K562 (cell line): ENCODE measurements around the gene CDYL. TPM values are rescaled to one million over a fixed set of nuclear protein-coding genes. Genes with fewer than 3 reads are reported as not detected.

ENCODE experiments used
- BRD9 ChIP-seq: fragments of 450-650 bp; IDR thresholded peaks from 2 replicates; pipeline ENCODE4 v1.6.1; 2018; ENCODE audit warnings: low read depth; ENCODE audit not compliant: partially characterized antibody
- CBFB ChIP-seq: sonication (generic); formaldehyde crosslinking; IDR thresholded peaks from 2 replicates; pipeline ENCODE4 v1.4.0; 2020; ENCODE audit warnings: mild to moderate bottlenecking, missing genetic modification reagents
- DDX20 ChIP-seq: fragments of 450-650 bp; IDR thresholded peaks from 2 replicates; pipeline ENCODE4 v1.6.1; 2016; ENCODE audit warnings: missing genetic modification characterization, low read depth, mild to moderate bottlenecking, missing compliant biosample characterization, moderate library complexity
- MAFG ChIP-seq: fragments of 450-650 bp; conservative IDR thresholded peaks from 2 replicates; pipeline ENCODE4 v1.6.1; 2016; ENCODE audit warnings: missing genetic modification characterization, missing compliant biosample characterization
- NR2C2 ChIP-seq, 2 experiments: fragments of 200-800 bp in 1 of 2; sonication (Bioruptor generic) in 1 of 2; sonication (generic) in 1 of 2; formaldehyde crosslinking in 1 of 2; IDR thresholded peaks; 2 replicates each; pipeline versions ENCODE4 v1.6.1 to v1.8.0; 2016 to 2022; ENCODE audit warnings: mild to moderate bottlenecking in 1 of 2, missing compliant biosample characterization in 1 of 2, missing genetic modification characterization in 1 of 2, missing genetic modification reagents in 1 of 2
- NUFIP1 ChIP-seq: fragments of 450-650 bp; IDR thresholded peaks from 2 replicates; pipeline ENCODE4 v1.6.1; 2018; ENCODE audit not compliant: partially characterized antibody
- PCBP1 ChIP-seq: fragments of 200-400 bp; formaldehyde crosslinking; IDR thresholded peaks from 2 replicates; pipeline ENCODE4 v1.6.1; 2018; ENCODE audit warnings: mild to moderate bottlenecking, low read depth, low read length; ENCODE audit not compliant: poor library complexity, severe bottlenecking
- PURB ChIP-seq: sonication (generic); formaldehyde crosslinking; IDR thresholded peaks from 2 replicates; pipeline ENCODE4 v1.9.0; 2021; ENCODE audit warnings: low read depth, mild to moderate bottlenecking, missing genetic modification reagents
- STAT5A ChIP-seq: IDR thresholded peaks from 2 replicates; pipeline ENCODE4 v1.6.1; 2012; ENCODE audit warnings: low read length, inconsistent platforms, borderline replicate concordance
- THAP7 ChIP-seq: fragments of 250-450 bp; sonication (Bioruptor Pico); IDR thresholded peaks from 2 replicates; pipeline ENCODE4 v1.5.0; 2021
- ZNF121 ChIP-seq: sonication (generic); formaldehyde crosslinking; conservative IDR thresholded peaks from 2 replicates; pipeline ENCODE4 v1.8.0; 2022; ENCODE audit warnings: missing genetic modification reagents
- ZNF146 ChIP-seq: IDR thresholded peaks from one replicate; pipeline ENCODE4 v1.6.1; 2018; ENCODE audit warnings: missing compliant biosample characterization; ENCODE audit not compliant: unreplicated experiment
- polyA plus RNA-seq, 8 experiments: library from polyadenylated mRNA; depleted of rRNA in 4 of 8; stranded (reverse) in 5 of 8; unstranded in 3 of 8; fragments of >200 nt; fragmentation: Nextera tagmentation in 2 of 8; fragmentation: Illumina TruSeq in 1 of 8; extraction: Ambion mirVana in 2 of 8; extraction: Trizol in 1 of 8; gene quantifications; 2 replicates each; pipeline versions ENCODE4 v1.2.1 to v1.2.3, GENCODE V29; 2011 to 2014; ENCODE audit warnings: inconsistent platforms in 1 of 8, missing spikeins in 1 of 8
- total RNA-seq, 7 experiments: library from RNA; depleted of rRNA in 6 of 7; stranded (reverse); fragments of >200 nt in 6 of 7; fragmentation: Illumina TruSeq in 2 of 7; extraction: Trizol in 2 of 7; gene quantifications; 2 replicates each; pipeline versions ENCODE4 v1.2.1 to v1.2.3, GENCODE V29; 2011 to 2021; ENCODE audit warnings: low replicate concordance in 1 of 7
- TF ChIP-seq, protein P1 (sequence below): fragments of 250-450 bp; sonication (Bioruptor Pico); IDR thresholded peaks from 2 replicates; pipeline ENCODE4 v1.5.0; 2021; ENCODE audit warnings: mild to moderate bottlenecking, borderline replicate concordance
- TF ChIP-seq, protein P2 (sequence below): fragments of 450-650 bp; formaldehyde crosslinking; IDR thresholded peaks from 2 replicates; pipeline ENCODE4 v1.4.0; 2020; ENCODE audit warnings: mild to moderate bottlenecking, moderate library complexity
- TF ChIP-seq, protein P3 (sequence below): fragments of 200-800 bp; sonication (Bioruptor generic); IDR thresholded peaks from 2 replicates; pipeline ENCODE4 v1.6.1; 2017; ENCODE audit warnings: missing genetic modification characterization, missing compliant biosample characterization
- TF ChIP-seq, protein P4 (sequence below), 3 experiments: fragments of 200-800 bp in 1 of 3; fragments of 250-450 bp in 1 of 3; fragments of 450-650 bp in 1 of 3; sonication (Bioruptor Pico) in 1 of 3; sonication (Bioruptor generic) in 1 of 3; formaldehyde crosslinking in 1 of 3; IDR thresholded peaks; 2 replicates each; pipeline versions ENCODE4 v1.6.1 to v1.8.0; 2016 to 2022; ENCODE audit warnings: mild to moderate bottlenecking in 2 of 3, missing genetic modification characterization in 2 of 3, missing compliant biosample characterization in 1 of 3, moderate library complexity in 1 of 3

The CDYL gene
- total and polyA plus RNA-seq, 9 of the 15 experiments (the other 6 are each of a cell fraction or from before 2014, with no cell fraction given), result 8.1 to 45.8 (median 40.8) TPM

DNA sequence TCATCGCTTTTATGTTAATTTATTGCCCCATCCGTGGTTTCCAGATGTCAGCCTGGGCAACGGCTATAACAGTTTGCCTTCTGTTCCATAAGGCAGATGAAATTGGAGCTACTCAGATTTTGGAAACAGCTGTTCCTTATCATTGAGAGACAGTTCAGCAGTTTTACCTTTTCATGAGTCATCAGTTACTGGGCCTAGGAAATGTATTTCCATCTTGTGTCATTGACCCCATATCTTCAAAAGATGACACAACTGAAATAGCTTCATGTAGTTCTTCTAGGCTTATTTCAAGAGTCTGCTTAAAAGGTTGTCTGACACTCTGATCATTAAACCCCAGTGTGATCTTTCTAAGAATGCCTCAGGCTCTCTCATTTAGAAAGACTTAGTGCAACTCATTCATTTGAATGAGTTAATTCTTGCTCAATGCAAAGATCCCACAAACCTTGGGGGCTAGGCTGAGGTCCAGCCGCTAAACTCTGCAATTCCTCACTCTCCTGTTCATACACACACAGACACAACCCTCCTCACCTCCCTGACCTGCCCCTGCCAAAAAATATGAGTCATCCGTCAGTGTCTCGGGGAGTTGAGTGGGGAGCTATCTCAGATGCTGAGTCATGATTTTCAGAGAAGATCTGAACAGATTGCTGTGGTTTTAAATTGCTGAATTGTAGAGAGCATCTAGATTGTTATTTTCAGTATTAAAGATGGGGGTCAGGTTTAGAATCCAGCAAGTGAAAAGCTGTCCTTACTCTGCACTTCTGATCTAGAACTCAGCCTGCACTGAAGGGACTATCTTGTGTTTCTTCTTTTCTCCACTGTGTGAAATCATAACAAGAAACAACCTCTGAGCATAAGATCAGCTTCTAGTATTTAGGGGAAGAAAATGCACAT is 165.8 kb downstream of the CDYL start (continued):
- TF ChIP-seq PCBP1 (no peak), MAFG (tag) (peak; percentile 100), CBFB (CRISPR knock-in tag) (no peak), BRD9 (no peak), DDX20 (no peak), ZNF121 (CRISPR knock-in tag) (no peak), ZNF146 (CRISPR knock-in tag) (no peak), STAT5A (peak; percentile 89), NR2C2 (CRISPR knock-in tag; IDR thresholded peaks at IDR 0.05) (no peak), NR2C2 (tag; IDR thresholded peaks at IDR 0.05) (peak; percentile 72), THAP7 (CRISPR knock-in tag) (no peak), PURB (no peak), NUFIP1 (no peak)
- TF ChIP-seq, protein P1, sequence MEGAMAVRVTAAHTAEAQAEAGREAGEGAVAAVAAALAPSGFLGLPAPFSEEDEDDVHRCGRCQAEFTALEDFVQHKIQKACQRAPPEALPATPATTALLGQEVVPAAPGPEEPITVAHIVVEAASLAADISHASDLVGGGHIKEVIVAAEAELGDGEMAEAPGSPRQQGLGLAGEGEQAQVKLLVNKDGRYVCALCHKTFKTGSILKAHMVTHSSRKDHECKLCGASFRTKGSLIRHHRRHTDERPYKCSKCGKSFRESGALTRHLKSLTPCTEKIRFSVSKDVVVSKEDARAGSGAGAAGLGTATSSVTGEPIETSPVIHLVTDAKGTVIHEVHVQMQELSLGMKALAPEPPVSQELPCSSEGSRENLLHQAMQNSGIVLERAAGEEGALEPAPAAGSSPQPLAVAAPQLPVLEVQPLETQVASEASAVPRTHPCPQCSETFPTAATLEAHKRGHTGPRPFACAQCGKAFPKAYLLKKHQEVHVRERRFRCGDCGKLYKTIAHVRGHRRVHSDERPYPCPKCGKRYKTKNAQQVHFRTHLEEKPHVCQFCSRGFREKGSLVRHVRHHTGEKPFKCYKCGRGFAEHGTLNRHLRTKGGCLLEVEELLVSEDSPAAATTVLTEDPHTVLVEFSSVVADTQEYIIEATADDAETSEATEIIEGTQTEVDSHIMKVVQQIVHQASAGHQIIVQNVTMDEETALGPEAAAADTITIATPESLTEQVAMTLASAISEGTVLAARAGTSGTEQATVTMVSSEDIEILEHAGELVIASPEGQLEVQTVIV (CRISPR knock-in tag), result no peak
- TF ChIP-seq, protein P2, sequence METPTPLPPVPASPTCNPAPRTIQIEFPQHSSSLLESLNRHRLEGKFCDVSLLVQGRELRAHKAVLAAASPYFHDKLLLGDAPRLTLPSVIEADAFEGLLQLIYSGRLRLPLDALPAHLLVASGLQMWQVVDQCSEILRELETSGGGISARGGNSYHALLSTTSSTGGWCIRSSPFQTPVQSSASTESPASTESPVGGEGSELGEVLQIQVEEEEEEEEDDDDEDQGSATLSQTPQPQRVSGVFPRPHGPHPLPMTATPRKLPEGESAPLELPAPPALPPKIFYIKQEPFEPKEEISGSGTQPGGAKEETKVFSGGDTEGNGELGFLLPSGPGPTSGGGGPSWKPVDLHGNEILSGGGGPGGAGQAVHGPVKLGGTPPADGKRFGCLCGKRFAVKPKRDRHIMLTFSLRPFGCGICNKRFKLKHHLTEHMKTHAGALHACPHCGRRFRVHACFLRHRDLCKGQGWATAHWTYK (CRISPR knock-in tag), result no peak
- TF ChIP-seq, protein P3, sequence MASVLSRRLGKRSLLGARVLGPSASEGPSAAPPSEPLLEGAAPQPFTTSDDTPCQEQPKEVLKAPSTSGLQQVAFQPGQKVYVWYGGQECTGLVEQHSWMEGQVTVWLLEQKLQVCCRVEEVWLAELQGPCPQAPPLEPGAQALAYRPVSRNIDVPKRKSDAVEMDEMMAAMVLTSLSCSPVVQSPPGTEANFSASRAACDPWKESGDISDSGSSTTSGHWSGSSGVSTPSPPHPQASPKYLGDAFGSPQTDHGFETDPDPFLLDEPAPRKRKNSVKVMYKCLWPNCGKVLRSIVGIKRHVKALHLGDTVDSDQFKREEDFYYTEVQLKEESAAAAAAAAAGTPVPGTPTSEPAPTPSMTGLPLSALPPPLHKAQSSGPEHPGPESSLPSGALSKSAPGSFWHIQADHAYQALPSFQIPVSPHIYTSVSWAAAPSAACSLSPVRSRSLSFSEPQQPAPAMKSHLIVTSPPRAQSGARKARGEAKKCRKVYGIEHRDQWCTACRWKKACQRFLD (CRISPR knock-in tag), result peak; percentile 71; the same call in 1 of the 2 replicates
- TF ChIP-seq, protein P4, sequence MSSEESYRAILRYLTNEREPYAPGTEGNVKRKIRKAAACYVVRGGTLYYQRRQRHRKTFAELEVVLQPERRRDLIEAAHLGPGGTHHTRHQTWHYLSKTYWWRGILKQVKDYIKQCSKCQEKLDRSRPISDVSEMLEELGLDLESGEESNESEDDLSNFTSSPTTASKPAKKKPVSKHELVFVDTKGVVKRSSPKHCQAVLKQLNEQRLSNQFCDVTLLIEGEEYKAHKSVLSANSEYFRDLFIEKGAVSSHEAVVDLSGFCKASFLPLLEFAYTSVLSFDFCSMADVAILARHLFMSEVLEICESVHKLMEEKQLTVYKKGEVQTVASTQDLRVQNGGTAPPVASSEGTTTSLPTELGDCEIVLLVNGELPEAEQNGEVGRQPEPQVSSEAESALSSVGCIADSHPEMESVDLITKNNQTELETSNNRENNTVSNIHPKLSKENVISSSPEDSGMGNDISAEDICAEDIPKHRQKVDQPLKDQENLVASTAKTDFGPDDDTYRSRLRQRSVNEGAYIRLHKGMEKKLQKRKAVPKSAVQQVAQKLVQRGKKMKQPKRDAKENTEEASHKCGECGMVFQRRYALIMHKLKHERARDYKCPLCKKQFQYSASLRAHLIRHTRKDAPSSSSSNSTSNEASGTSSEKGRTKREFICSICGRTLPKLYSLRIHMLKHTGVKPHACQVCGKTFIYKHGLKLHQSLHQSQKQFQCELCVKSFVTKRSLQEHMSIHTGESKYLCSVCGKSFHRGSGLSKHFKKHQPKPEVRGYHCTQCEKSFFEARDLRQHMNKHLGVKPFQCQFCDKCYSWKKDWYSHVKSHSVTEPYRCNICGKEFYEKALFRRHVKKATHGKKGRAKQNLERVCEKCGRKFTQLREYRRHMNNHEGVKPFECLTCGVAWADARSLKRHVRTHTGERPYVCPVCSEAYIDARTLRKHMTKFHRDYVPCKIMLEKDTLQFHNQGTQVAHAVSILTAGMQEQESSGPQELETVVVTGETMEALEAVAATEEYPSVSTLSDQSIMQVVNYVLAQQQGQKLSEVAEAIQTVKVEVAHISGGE (CRISPR knock-in tag; IDR thresholded peaks at IDR 0.05), result 0 out of 6 replicates have a peak, but pooled peaks of 1 of the 3 experiments have one; percentile 46
